Vagina (tissue), 2 donors: ENCODE data around the gene CYB5B.

Source experiments
- CTCF ChIP-seq, 3 experiments: fragments of 450-650 bp in 2 of 3; fragments of 200-600 bp in 1 of 3; sonication (generic) in 1 of 3; IDR thresholded peaks; one replicate each; pipeline ENCODE4 v1.5.1; 2017 to 2019; ENCODE audit warnings: antibody characterized with exemption in 3 of 3, mild to moderate bottlenecking in 2 of 3, moderate library complexity in 2 of 3
- POLR2A ChIP-seq, 2 donors: fragments of 450-650 bp; IDR thresholded peaks; one replicate each; pipeline ENCODE4 v1.6.1; 2017; ENCODE audit warnings: antibody characterized with exemption in 2 of 2, mild to moderate bottlenecking in 2 of 2, moderate library complexity in 2 of 2
- POLR2AphosphoS5 ChIP-seq, 2 donors: sonication (generic); formaldehyde crosslinking; IDR thresholded peaks; one replicate each; pipeline ENCODE4 v1.9.0; 2017; ENCODE audit warnings: antibody characterized with exemption in 2 of 2, mild to moderate bottlenecking in 2 of 2, low read depth in 1 of 2; ENCODE audit not compliant: insufficient read depth in 1 of 2

- TF ChIP-seq POLR2A (IDR thresholded peaks at IDR 0.05), result no peak
- no peak for TF ChIP-seq CTCF (IDR thresholded peaks at IDR 0.05)
- no peak for TF ChIP-seq POLR2AphosphoS5 (IDR thresholded peaks at IDR 0.05; ENCODE audit: insufficient read depth in 1 of 2, low read depth in 1 of 2)
These were observed 74.5 kb downstream of the CYB5B start for GRCh38 chr16:69498926-69499325.
